Right ventricle myocardium inferior (tissue), 1 donor: ENCODE data around the gene OGT. TPM values are rescaled to one million over a fixed set of nuclear protein-coding genes. Genes with fewer than 3 reads are reported as not detected.
"Not testable (repeated sequence)": the region's sequence is repeated elsewhere in the genome, so short reads cannot be mapped to it uniquely, and the experiment has no call there.

Experiments
- ATAC-seq: fragments of 200-7000 bp; cut with Tn5 transposase; one replicate; pipeline ENCODE4 v1.9.1; 2020; ENCODE audit warnings: mild to moderate bottlenecking, moderate library complexity
- DNase-seq: peaks from one replicate; pipeline ENCODE4 v3.0.0; 2021; ENCODE audit errors: missing footprints
- intact Hi-C: fragments of 100-400 bp; cut with DNase I; formaldehyde crosslinking; loops from one replicate; pipeline ENCODE4 v1.11.0; 2022
- total RNA-seq: library from RNA; stranded (reverse); fragmentation: NEBNext Ultra II Directional; extraction: Animal tissue kit (Norgen Biotek cat#: 25700); gene quantifications from one replicate; pipeline ENCODE4 v1.2.1, GENCODE V29; 2021
- donor health status: DM: no; HTN: yes; CAD: no; lungs with severe emphysema.

OGT gene
- total RNA-seq, 1 donor from 2014 or later: 78.6 TPM

GRCh38 chrX:71534773-71535544 is 2.1 kb downstream of the OGT start:
- no peak for ATAC-seq
- no peak for DNase-seq
- intact Hi-C loops: loop anchor here (5.0 kb wide), 1 partner anchor 43 kb away; no protein-coding TSS in a partner anchor

DNA sequence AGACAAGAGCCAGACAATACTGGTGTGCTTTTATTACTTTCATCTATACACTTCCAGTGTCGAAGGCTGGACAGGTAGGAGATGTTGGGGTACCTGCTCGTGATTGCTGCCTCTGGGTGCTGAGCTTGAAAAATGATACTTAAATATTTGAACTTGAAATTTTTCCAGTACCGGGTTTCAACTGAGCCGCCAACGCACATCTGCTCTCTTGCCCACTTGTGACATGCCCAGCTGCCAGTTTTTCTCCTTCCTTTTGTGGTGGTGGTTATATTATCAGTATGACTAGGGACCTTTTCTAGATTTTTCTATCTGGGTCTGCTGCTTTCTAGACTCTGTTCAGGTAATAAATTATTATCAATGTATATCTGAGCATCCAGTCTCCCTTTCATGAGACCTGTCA is 3.4 kb downstream of the OGT start:
- intact Hi-C loops: no loop called here
- DNase-seq (no peak), ATAC-seq (no peak)

DNA sequence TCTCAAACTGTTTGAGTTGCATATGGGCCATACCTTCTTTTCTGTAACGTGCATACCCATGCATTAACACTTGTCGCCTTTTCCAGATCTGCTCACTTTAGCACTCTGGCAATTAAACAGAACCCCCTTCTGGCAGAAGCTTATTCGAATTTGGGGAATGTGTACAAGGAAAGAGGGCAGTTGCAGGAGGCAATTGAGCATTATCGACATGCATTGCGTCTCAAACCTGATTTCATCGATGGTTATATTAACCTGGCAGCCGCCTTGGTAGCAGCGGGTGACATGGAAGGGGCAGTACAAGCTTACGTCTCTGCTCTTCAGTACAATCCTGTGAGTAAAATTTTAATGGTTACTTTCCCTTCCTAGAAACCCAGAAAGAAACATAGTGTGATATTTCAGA is 4.8 kb downstream of the OGT start:
- DNase-seq (no peak), ATAC-seq (no peak)
- intact Hi-C loops: no loop called here

DNA sequence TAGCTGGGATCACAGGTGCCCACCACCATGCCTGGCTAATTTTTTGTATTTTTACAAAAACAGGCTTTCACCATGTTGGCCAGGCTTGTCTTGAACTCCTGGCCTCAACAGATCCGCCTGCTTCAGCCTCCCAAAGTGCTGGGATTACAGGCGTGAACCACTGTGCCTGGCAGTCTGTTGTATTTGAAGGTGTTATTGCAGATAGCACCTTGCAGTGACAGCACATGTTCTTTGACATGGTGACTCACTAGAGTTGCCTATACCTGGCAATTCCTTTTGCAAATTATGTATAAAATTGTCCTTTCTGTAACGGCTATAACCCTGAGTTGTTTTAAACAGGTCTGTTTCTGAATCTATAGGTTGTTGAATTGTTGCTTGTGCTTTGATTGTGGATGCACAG is 7.9 kb downstream of the OGT start:
- ATAC-seq (no peak), DNase-seq (no peak)
- intact Hi-C loops: no loop called here

DNA sequence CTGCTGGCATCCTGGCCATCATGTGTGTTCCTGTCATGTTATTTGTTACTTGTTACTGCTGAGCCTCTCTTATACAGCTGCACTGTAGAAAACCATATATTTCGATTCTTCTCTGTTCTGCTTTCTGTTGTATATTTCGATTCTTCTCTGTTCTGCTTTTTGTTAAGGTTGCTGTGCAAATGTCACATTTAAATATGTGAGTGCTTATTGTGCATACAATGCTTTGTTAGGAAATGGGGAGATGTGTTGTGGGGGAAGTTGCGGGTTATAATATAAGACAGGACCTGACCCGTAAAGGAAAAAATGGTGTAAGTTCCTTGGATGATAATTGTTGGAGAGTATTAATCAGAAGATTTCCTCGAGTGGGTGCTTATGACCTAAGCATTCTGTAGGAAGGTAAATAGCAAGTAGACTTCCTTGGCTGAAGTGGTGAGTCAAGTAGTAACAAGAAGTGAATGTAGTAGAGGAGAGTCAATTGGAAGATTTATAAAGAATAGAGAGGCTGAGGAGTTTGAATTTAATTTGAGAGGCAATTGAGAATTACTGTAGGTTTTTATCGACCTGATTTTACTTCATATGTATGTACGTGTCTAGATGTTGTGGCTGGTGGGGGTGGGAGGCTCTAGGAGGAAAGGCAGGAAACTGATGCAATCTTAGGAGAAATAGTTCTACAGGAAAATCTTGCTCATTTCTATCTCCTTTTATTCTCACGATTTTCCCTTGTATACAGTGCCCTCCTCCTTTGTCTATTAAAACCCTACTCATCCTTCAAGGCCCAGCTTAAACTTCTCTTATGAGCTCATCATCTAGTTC is 8.5 kb downstream of the OGT start:
- ATAC-seq (peak; percentile 10), DNase-seq (no peak)
- intact Hi-C loops: no loop called here

GRCh38 chrX:71542411-71542810 is 9.5 kb downstream of the OGT start:
- intact Hi-C loops: no loop called here
- DNase-seq (no peak), ATAC-seq (no peak)

GRCh38 chrX:71542825-71543224 is 9.9 kb downstream of the OGT start:
- intact Hi-C loops: no loop called here
- no peak for DNase-seq
- no peak for ATAC-seq

- ATAC-seq (no peak), DNase-seq (no peak)
- intact Hi-C loops: no loop called here
Measured at GRCh38 chrX:71543316-71543715, 10.4 kb downstream of the OGT start.

DNA sequence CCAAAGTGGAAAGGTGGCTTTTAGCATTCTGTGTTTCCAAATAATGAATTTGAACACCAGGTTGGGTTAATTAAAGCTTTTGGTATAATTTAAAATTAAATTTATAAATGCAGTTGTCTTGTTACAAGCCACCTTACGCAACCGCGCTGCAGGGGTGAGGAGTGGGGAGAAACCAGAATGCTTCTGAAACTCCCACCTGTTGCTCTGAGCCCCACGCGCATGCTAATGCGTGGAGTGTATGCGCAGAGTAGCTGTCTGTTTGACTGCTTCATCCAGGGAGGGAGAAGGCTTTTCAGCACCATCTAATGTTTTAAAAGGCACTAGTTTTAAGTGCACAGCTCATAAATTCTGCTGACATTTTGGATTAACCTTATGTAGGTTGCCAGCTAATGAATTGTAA is 12.5 kb downstream of the OGT start:
- ATAC-seq: no peak
- intact Hi-C loops: no loop called here
- DNase-seq: no peak

DNA sequence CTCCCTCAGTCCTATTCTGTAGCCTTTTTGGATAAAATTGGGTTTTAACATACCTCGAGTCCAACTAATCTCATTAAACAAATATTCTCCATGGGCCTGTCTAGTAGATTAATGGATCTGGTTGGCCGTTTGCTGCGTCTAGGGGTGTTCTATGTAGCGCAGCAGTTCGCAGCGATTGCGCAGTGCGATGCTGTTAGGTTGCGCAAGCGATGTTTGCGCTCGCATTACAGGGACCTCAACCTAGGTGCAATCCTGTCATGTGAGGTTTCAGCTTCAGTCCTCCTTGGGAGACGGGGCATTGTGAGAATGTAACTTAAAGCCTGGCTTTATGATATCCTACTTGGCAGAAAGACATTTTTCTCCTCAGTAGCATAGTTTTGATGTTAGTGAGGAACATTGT is 14.0 kb downstream of the OGT start:
- peak; percentile 74 for DNase-seq
- ATAC-seq: no peak
- intact Hi-C loops: no loop called here

DNA sequence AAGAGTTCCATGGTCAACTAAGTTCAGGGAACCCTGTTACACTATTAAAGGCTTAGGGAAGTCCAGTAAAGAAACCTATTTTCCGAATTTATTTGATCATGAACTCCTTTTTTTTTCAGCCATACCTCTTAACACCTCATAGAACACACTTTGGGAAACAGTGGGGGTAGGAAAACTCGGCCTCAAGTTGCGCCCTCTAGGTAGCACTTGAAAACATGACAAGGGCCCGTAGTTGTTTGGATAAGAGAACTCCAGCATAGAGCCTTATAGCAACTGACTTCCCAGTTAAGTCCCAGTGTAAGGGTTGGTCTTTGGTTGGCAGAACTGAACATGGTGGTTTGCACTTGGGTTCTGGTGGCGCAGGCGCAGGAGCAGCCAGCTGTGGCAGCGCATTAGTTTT is 14.4 kb downstream of the OGT start:
- intact Hi-C loops: no loop called here
- DNase-seq (no peak), ATAC-seq (no peak)

GRCh38 chrX:71549986-71550385 is 17.1 kb downstream of the OGT start:
- intact Hi-C loops: loop anchor here (10.0 kb wide), 1 partner anchor 155 kb away; no protein-coding TSS in a partner anchor
- DNase-seq (no peak), ATAC-seq (no peak)

DNA sequence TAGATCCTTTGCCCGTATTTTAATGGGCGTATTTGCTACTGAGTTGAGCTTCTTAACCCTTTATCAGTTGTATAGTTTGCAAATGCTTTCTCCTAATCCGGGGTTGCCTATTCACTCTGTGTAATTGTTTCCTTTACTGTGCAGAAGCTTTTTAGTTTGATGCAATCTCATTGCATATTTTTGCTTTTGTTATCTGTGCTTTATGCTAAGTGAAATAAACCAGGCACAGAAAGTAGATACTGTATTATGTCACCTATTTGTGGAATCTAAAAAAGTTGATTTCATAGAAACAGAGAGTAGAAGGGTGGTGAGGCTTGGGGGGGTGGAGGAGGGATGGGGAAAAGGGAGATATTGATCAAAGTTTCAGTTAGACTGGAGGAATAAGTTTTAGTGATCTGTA is 17.7 kb downstream of the OGT start:
- intact Hi-C loops: loop anchor here (10.0 kb wide), 1 partner anchor 156 kb away; no protein-coding TSS in a partner anchor
- ATAC-seq (no peak), DNase-seq (no peak)

DNA sequence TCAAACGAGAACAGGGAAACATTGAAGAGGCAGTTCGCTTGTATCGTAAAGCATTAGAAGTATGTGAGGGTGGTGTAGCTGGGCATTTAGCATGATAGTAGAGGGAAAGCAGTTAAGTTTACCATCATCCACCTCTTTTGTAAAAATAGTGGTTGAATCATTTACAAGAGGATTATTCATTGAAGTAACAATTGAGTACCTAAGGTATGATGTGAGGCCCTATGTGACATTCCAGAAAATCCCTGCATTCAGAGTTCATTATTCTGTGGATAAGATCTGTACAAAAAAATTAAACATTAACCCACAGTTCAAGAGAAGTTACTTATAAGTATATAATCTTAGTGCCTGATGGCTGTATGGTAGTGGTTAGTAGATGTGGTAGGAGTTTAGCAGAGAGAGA is 23.1 kb downstream of the OGT start:
- DNase-seq (no peak), ATAC-seq (no peak)
- intact Hi-C loops: loop anchor here (10.0 kb wide), 1 partner anchor 161 kb away; no protein-coding TSS in a partner anchor

GRCh38 chrX:71558920-71559319 is 26.0 kb downstream of the OGT start:
- intact Hi-C loops: loop anchor here (10.0 kb wide), 1 partner anchor 164 kb away; no protein-coding TSS in a partner anchor
- no peak for DNase-seq
- ATAC-seq: no peak

DNA sequence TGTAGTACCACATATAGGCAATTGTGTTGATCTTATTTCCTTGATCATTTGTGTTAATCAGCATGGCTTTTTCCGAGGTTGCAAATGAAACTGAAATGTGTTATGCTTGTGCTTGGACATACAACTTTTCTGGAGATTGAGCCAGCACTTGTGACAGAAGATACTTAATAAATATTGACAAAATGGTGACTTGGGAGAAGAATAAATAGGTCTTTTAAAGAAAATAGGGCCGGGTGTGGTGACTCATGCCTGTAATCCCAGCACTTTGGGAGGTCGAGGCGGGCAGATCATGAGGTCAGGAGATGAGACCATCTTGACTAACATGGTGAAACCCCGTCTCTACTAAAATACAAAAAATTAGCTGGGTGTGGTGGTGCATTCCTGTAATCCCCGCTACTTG is 26.9 kb downstream of the OGT start:
- not testable (repeated sequence) for DNase-seq, ATAC-seq
- intact Hi-C loops: loop anchor here (10.0 kb wide), 1 partner anchor 165 kb away; no protein-coding TSS in a partner anchor

DNA sequence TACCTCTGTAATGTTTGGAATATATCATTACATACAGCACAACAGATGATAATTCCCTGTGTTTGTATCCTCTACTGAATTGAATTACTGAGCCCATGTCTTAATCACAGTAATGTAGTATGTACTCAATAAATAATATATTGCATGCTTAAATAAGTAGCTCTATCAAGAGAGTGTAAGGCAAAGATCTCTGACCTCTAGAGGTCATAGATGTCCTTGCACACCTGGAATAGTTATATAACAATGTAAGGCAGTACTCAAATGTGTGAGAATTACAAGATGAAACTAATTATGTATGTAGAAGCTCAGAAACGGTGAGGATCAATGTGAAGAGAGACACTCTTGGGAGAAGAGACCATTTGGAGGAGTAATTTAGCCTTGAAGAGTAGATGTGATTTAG is 31.0 kb downstream of the OGT start:
- ATAC-seq (no peak), DNase-seq (no peak)
- intact Hi-C loops: no loop called here

DNA sequence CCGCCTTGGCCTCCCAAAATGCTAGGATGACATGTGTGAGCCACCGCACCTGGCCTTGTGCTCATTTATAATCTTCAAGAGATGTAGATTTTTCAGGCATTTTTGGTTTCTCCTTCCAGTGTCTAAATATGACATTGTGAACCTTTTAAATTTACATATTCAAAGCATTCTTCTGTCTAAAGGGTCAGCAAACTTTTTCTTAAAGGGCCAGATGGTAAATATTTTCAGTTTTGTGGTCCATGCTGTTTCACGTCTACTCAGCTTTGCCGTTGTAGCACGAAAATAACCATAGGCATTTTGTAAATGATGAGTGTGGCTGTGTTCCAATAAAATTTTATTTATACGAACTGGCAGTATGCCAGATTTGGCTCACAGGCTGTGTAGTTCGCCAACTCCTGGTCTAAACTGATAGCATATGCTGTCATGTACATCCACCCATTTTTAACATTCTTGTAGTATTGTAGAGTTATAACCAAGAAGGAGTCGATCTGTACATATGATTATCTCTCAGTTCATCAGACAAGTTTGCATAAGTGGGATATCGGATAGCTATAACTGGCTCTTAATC is 32.7 kb downstream of the OGT start:
- ATAC-seq (no peak), DNase-seq (no peak)
- intact Hi-C loops: no loop called here

- ATAC-seq, DNase-seq, intact Hi-C loops: not testable (repeated sequence)
Measured at GRCh38 chrX:71571390-71571789, 38.5 kb downstream of the OGT start.

DNA sequence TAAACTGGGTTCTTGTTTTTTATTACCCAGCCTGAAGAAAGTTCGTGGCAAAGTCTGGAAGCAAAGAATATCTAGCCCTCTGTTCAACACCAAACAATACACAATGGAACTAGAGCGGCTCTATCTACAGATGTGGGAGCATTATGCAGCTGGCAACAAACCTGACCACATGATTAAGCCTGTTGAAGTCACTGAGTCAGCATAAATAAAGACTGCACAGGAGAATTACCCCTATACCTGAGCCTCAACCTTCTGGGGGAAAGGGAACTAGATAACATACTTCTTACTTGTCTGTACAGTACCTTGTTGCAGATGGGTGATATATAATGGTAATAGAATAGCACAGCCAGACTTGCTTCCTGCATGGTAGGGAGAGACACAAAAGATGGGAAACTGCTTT is 40.7 kb downstream of the OGT start:
- intact Hi-C loops: no loop called here
- no peak for ATAC-seq
- no peak for DNase-seq
